ENCODE results near the gene FMNL1.

FMNL1 gene

DNA sequence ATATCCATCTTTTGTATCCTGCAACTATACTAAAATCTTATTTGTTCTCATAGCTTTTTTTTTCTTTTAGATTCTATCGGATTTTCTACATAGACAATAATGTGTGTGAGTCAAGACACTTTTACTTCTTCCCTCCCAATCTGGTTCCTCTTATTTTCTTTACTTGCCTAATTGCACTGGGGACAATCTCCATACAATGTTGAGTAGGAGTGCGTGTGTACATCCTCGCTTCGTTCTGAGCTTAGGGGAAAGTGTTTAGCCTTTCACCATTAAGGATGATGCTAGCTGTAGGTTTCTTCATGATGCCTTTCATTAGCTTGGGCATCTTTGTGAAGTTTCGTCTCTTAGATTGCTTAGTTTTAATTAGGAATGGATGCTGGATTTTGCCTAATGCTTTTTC lies 37.3 kb downstream of the FMNL1 start:
- DNase-seq (ENCODE audit: low spot score): no peak

DNA sequence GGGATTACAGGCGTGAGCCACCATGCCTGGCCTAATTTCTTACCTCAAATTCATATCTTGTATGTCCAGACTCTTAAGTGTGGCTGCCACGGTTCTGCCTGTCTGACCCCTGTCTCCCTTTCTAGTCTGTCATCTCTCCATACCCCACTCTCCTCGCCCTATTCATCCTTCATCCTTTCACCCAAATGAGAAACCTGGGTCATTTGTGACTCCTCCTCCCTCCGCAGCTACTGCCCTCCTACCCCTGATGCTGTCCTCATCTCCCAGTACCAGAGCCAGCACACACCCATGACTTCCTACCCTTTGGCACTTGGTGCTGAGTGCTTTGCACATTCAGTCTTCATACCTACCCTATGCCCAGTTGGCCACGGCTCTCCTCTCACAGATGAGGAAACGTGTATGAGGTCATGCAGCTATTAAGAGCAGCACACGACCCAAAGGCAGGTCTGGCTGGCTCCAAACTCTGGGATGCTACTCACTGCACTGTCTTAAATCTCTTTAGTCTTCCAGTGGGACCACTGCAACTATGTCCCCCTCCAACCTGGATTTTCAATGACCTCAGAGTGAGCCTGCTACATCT lies 38.6 kb downstream of the FMNL1 start:
- DNase-seq (ENCODE audit: low spot score): no peak

DNA sequence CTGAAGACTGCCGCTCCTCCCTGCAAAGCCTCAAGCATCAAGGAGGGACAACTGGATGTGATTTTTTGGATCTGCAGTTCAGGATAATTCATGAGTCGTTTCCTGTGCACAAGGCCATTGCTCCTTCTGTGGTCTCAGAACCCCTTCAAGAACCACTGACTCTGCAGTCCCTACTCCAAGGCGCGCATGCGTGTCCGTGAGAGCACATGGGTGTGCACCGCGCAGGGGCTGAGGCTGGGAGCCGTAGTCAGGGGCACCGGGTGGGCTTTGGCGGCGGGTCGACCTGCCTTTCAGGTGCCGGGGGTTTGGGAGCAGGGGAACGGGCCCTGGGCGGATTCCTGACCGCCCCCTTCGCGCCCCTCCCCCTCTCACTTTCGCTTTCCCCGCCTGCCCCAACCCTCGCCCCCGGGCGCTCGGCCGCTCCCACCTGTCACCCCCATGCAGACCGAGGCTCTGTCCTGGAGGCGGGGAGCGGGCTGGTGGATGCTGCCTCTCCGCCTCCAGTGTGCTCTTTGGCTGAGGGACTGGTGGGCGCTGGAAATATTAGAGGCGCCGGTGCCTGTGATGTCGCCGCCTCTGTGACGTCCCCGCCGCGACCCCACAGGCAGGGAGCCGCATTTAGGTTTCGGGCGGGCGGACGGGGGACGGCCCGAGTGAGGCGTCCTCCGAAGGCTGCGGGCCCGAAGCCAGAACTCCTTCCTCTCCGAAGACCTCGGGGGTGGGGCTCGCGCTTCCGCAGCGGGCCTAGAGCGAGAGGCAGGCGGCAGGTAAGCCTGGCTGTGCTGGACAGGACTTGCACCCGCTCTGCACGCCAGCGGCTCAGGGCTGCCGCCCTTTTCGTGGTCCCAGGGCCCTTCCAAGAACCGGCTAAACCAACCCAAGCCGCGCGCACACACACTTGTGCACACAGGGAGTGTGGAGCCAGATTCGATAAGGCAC lies 40.2 kb downstream of the FMNL1 start, which contains the start of gene SPATA32:
Gene SPATA32 (minus strand): TSS at position 518 of the 939 bp plus-strand sequence. CDS start 78 bp downstream, at position 440.
- DNase-seq (ENCODE audit: low spot score): no peak

DNA sequence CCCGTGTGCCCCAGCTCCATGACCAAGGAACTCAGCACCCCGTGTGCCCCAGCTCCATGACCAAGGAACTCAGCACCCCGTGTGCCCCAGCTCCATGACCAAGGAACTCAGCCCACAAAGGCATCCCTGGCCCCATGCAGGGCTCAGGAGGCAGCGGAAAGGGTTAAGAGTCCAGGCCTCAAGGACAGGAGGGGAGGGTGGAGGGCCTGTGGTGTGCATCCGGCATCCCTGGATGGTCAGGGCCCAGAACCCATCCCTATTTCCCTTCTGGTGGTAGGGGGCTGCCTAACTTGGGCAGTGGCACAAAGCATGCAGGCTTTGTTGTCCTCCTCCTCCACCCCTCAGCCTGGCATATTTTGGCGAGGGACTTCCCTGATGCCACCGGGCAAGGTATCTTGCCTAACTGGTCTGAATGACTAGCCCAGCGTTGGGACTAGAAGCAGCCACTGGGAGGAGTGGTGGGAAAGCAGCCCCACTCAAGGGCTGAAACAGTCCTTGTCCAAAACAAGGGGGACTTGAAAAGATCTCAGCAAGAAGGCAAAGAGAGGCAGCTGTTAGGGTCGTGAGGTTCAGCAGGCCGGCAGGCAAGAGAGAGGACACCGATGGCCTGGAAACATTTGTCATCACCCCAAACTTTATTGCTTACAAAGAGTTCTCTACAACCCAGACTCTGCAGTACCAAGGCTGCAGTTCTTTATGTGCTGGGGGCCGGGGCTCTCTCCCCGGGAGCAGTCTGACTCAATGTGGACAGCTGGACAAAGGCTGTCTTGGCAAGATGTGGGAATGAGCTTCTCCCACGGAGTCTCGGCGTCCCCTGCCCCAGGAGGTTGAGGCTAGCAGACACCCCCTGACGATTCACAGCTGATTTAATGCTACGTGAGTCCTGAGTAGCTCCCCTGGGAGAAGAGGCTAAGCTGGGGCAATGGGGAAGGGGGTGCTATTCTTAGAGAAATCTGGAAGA lies 41.1 kb downstream of the FMNL1 start:
- DNase-seq (ENCODE audit: low spot score): no peak

DNA sequence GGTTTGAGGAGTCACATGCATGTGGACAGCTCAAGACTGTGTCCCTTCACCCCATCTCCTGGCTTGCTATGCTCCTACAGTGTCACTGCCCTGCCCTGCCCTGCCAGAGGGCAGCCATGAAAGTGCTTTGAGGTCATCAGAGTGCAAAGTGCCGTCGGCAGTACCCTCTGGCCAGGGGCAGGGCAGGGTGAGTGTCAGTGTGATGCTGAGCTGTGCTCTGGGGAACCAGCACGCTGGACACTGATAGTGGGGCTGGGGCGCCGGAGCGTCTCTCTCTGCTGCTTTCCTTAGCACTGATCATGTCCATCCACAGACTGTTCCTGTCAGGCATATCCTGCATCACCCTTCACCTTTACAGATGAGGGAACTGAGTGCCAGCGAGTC lies 41.8 kb downstream of the FMNL1 start:
- DNase-seq (ENCODE audit: low spot score): no peak

DNA sequence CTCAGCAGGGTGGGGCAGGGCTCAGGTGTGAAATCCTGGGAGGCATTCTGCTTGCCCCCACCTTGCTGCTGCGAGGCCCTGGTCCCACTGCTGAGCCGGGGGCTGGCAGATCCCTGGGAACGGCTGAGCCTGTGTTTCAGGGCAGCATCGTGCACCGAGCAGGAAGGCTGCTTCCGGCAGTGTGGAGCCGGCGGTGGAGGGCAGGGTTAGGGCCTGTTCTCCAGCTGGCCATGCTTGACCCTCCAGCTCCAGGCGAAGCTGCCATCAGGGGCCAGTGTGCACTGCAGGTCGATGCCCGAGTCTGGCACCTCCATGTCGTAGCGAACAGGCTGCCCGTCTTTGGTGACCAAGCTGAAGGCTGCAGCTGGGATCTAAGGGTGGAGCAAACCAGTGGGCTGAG lies 42.7 kb downstream of the FMNL1 start:
- DNase-seq (ENCODE audit: low spot score): no peak

DNA sequence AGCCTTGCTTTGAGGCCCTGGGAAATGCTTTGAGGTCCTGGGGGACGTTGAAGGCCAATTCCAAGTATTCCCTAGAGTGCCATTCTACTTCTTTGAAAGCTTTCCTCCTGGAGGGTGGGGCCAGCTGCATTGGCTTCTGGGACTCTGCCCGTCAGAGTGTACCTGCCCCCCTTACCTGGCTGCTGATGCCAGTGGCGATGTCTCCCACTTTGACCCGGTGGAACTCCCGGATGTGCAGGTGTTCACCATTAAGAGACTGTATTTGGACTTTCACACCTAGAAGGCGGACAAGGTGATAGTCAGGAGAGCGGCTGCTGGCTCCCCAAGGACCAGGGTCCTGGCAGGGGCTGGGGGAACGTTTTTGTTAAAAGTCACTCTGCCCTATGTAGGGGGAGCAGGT lies 43.3 kb downstream of the FMNL1 start:
- DNase-seq (ENCODE audit: low spot score): no peak

DNA sequence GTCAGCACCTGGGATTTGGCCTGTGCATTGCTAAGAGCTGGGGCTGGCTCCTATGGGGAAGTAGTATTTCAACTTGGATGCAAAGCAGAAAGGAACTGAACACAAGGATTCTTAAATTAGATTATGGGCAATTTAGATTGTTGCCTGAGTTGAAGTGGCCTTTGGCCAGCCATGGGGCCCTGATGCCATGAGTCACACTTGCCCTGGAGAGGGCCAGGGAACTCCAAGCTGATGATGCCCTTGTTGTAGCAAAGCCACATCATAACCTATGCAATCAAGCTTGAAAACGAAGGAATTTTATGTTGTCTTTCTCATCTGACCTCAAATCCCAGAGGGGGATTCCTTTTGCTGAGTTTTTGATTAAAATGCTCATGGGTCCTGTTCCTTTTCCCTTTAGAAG lies 44.1 kb downstream of the FMNL1 start:
- no peak for DNase-seq (ENCODE audit: low spot score)

DNA sequence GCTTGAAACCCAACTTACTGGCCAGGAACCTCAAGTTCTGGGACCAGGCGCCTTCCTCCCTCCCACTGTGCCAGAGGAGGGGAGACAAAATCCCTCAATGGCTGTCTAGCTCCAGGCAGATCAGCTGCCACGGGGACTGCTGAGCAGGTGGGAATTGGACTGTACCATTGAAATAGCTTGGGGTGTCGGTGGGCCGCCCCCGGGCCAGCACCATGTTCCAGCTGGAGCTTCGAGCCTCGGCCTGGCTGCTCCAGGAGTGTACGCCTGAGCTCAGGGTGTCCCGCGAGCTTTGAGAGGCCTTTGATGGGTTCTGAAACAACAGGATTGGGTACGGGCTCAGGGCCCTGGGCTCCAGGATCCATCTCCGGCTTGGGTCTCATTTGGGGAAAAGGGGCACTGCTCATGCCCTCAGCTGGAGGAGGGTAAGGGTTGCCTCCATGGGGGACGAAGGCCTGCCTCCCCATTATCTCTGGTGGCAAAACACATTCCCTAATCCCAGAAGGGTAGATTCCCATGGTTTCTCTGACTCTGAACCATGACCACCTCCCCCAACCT lies 44.8 kb downstream of the FMNL1 start:
- DNase-seq (ENCODE audit: low spot score): no peak

DNA sequence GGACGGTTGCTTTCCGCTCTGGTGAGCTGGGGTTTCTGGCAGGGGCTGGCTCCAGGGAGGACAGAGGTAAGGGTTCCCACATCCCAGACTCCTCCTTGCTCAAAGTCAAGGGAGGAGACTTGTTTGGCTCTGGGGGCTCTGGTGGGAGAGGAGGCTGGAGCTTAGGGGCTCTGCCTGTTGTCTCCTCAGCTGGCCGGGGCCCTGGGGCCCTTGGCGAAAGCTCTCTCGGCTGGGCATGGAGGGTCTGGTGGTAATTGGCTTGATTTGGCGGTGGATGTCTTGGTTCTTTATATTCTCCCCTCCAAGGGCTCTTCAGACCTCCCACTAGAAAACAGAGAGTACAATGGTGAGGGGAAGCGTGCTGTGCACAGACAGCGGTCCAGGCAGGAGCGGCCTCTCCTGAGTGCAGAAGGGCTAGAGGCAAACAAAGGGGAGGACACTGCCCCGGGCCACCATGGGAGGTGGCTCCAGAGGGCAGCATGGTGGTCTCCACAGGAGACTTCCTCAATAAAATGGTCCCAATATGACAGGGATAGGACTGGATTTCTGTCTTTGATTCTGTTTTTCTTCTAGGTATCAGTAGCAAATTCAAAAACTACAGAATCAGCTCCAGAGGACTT lies 45.9 kb downstream of the FMNL1 start:
- no peak for DNase-seq (ENCODE audit: low spot score)

DNA sequence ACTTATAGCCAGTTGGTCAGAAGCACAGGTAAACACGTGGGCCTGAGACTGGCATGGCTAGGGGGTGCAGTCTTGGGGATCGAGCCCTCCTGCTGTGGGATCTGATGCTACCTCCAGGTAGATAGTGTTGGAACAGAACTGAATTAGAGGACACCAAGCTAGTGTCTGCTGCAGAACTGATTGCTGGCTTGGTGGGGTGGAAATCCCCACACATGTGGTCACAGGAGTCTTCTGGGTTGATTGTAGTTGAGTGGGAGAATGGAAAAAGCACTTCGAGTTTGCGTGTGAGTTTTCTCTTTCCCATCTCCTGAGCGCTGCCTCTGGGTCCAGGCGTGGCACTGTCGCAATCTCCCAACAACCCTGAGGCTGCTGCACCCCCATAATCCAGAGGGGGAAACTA lies 48.2 kb downstream of the FMNL1 start:
- no peak for DNase-seq (ENCODE audit: low spot score)

DNA sequence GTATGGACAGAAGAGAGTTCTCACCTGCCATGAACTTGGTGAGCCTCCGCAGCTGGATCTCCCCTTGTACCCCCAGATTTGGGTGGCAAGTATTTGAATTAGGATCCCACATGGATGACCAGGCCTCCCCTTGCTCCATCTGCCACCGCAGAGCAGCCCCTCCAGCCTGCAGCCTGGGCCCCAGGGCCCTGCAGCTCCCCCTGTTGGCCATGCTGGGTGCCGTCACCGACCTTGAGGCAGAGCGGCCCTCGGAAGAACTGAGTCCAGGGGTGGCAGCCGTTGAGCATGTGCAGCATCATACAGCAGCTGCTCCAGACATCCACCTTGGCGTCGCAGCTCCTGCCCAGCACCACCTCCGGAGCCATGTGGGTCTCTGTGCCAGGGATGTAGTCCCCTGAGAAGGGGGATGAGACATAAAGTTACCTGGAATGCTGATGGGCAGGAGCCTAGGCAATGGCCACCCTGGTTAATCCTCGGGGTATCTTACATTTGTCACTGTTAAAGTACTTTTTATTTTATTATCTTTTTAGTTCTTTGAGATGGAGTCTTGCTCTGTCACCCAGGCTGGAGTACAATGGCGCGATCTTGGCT lies 49.2 kb downstream of the FMNL1 start:
- DNase-seq (ENCODE audit: low spot score): no peak

DNA sequence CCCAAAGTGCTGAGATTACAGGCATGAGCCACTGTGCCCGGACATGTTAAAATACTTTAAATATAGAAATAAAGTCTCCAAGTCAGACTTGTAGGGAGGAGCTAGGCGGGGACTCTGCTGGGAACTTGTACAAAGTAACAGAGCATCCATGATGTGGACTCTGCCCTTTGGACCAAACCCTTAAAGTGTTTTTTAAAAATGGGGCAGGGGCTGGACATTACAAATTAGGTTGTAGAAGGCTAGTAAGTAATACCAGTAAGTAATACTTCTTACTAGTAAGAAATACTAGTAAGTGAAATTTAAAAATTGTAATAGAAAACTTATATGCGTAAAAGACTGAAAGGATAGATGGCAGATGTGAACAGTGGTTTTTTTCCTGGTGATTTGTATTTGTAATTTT lies 49.9 kb downstream of the FMNL1 start:
- no peak for DNase-seq (ENCODE audit: low spot score)

DNA sequence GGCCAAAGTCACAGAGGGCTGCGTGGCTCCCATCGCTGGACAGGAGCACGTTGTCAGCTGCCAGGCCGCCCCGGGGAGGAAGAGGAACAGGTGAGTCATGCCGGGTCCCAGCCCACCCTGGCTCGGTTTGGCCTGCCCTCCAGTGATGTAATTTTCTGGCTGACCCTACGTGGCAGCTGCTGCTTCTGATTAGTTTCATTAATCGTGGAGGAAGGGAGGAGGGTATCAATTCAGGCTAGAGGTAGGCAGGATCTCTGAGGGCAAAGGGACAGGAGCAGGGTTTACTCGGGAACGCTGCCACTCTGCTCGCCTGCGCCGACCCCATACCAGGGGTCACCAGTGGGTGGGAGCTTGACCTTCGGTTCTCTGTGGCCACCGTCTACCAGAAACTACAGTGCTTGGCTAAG lies 51.9 kb downstream of the FMNL1 start:
- DNase-seq (ENCODE audit: low spot score): no peak

DNA sequence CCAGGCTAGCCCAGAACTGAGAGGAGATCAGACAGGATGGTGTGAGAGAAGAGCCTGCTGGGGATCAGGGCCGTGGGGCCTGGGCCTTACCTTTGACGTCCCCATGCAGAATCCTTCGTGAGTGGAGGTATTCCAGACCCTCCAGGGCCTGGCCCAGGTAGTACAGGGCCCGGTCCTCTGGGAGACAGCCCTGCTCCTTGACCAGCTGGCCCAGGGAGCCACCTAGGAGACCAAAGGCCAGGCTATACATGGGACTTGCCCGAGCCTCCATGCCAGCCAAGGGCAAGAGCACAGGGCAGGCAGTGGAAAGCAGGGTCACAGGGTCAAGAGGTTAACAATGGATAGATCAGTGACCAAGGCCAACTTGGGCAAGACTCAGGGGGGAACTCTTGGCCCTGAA lies 52.3 kb downstream of the FMNL1 start:
- no peak for DNase-seq (ENCODE audit: low spot score)

DNA sequence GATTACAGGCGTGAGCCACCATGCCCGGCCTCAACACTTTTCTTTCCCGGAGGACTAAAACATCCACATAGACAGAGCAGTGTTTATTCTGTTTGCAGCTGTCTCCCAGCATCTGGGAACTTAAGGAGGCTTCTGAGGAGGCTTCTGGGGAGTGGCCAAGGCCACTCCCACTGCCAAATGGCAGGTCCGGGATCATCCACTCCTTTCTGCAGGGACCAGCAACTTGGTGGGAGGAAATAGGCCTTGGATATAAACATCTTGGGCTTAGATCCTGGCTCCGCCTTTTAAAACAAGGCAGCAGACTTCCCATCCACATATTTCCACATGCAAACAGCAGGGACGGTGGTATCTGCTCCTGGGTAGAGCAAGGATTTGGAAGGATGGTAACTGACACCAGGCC lies 54.3 kb downstream of the FMNL1 start:
- DNase-seq (ENCODE audit: low spot score): no peak

DNA sequence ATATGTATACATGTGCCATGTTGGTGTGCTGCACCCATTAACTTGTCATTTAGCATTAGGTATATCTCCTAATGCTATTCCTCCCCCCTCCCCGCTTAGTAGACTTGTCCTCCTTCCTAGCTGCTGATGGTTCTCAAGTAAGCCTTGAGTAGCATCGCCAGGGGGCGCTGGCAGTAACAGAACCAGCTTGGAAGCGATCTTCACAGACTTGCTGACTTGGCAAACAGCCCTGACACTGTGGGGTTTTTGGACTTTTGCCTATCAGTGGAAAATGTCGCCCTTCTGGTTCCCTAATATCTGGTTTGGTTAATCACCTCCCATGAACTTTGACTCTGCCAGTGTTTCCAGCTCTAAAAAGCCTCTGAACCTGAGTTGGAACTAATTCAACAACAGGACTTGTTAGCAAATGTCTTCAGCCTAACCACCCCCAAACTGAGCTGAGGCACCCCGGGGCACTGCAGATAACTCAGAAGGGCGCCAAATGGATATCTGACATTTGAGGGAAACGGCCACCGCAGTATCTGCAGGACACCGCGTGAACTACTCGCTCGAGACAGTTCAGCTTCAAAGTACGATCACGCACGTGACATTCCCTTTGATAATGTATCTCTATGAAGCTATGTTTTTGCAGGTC lies 55.6 kb downstream of the FMNL1 start:
- peak; percentile 98 for DNase-seq (ENCODE audit: low spot score)

DNA sequence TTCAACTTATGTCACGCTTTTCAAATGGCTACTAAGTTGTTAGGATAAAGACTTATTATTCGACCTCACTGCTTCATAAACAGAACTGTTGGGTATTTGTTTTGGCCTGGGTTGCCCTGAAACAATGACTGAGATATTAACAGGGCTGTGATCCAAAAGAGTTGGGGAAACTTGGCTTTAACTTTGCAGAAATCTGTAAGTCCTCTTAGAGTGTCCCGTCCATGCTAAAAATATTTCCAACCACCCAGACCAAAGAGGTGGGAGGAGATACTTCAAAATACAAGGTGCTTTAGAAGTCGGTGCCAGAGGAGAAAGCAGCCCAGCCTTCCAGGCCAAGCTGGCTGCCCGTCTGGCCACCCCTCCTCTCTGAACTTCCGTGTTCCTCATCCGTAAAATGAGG lies 56.3 kb downstream of the FMNL1 start:
- no peak for DNase-seq (ENCODE audit: low spot score)

DNA sequence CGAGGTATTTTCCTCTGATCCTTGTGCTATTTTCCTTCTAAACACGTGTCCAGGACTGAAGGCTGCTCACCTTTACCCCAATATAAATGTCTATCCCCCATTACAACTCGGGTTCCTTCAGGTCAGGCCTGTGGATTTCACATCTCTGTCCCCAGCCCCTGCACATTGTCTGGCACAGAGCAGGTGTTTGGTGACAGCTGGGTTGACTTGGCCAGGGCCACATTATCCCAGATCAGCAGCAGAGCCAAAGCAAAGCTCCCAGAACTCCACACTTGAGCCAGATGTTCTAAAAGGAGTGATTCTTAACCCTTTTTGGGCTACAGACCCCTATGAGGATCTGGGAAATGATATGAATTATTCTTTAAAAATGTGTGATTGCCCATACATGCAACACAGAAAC lies 58.2 kb downstream of the FMNL1 start:
- DNase-seq (ENCODE audit: low spot score): no peak

DNA sequence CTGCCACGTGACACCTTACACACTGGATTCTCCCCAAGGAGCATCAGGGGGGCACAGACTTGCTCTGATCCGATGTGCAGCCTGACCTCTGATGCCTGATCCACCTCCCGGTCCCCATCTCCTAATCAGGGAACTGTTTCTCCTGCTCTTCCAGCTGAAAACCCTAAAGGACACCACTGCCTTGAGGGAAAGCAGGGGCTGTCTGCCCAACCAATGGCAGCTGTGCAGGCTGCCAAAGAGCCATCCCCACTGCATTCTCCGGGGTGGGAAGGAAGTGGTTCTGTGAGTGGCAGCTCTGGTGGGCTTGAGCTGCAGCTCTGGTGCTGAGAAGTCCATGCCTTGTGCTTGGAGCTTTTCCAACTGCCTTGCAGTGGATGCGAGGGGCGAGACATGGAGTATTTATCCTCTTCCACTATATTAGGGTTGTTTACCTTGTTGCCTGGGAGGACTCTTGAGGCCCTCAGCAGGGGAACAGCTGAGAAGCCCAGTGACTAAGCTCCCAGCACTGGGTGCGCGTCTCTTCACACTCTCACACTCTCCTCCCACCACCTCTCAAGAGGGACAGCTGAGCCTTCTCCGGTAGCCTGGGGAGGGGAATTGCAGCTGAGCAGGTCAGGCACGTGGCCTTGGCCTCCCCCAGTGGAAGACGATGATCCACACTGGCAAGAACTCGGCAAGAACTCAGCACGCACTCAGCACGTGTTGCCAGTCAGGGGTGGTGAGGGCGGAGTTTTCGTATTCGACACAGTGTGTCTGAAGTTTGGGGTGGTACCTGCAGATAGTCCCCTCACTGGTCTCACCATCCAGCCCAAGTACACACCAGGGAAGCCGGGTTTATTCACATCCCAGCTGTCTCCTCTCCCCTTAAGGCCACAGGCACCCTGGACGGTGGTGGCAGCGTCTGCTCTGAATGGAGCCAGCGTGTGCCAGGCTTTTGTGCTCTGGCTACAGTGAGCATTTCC lies 61.3 kb downstream of the FMNL1 start:
- DNase-seq (ENCODE audit: low spot score): no peak
